ENCODE results near the gene RORC. TPM values are rescaled to one million over a fixed set of nuclear protein-coding genes. Genes with fewer than 3 reads are reported as not detected.

RORC gene
- total RNA-seq, 2 donors from 2014 or later: 32.3 to 51.4 TPM

- TF ChIP-seq POLR2A (IDR thresholded peaks at IDR 0.05) (no peak), CTCF (IDR thresholded peaks at IDR 0.05) (no peak)
- Histone ChIP-seq H3K27me3 (peaks cover 0 to 3% of the 10 kb centered on the region in 2 donors), H3K4me3 (no peak overlapping the region), H3K36me3 (replicated peaks in 1 of 2; ENCODE audit: insufficient read depth in 1 of 2, low read depth in 2 of 2) (no peaks in the 10 kb centered on the region), H3K9me3 (no peaks in the 10 kb centered on the region), H3K27ac (no peak overlapping the region), H3K4me1 (no peaks in the 10 kb centered on the region)
- ATAC-seq: no peak
- intact Hi-C loops (cut with DNase I): no loop called here
- no peak for DNase-seq
- 74 to 75% methylated on average over 7 of the region's 7 CpGs for WGBS, 2 donors
Observed at GRCh38 chr1:151867765-151868411, 36.3 kb upstream of the RORC start.

DNA sequence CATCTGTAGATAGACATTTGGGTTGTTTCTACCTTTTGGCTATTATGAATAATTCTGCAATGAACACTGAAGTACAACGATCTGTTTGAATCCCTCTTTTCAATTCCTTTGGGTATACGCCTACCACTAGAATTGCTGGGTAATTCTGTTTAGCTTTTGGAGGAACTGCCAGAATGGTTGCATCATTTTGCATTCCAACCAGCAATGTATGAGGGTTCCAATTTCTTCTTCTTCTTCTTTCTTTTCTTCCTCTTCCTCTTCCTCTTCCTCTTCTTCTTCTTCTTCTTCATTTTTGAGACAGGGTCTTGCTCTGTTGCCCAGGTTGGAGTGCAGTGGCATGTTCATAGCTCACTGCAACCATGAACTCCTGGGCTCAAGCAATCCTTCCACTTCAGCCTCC, 35.7 kb upstream of the RORC start:
- no peak for DNase-seq
- Histone ChIP-seq H3K4me3 (no peak overlapping the region), H3K36me3 (replicated peaks in 1 of 2; ENCODE audit: insufficient read depth in 1 of 2, low read depth in 2 of 2) (no peaks in the 10 kb centered on the region), H3K9me3 (no peaks in the 10 kb centered on the region), H3K27ac (no peak overlapping the region), H3K4me1 (no peaks in the 10 kb centered on the region), H3K27me3 (peaks cover 0 to 3% of the 10 kb centered on the region in 2 donors)
- intact Hi-C loops (cut with DNase I): no loop called here
- no peak for ATAC-seq
- 65 to 69% methylated on average over 2 of the region's 2 CpGs for WGBS, 2 donors
- TF ChIP-seq POLR2A (IDR thresholded peaks at IDR 0.05) (no peak), CTCF (IDR thresholded peaks at IDR 0.05) (no peak)

GRCh38 chr1:151864411-151864810, 32.8 kb upstream of the RORC start:
- H3K9me3 ChIP-seq: no peaks in the 10 kb centered on the region
- ATAC-seq (no peak), DNase-seq (no peak)
- intact Hi-C loops (cut with DNase I): no loop called here
- no peak overlapping the region for H3K4me3 ChIP-seq
- WGBS, 2 donors: 25 to 38% methylated on average over 1 to 2 of the region's 2 CpGs
- no peaks in the 10 kb centered on the region for H3K4me1 ChIP-seq
- peaks cover 0 to 3% of the 10 kb centered on the region in 2 donors for H3K27me3 ChIP-seq
- no peaks in the 10 kb centered on the region for H3K36me3 ChIP-seq (replicated peaks in 1 of 2; ENCODE audit: insufficient read depth in 1 of 2, low read depth in 2 of 2)
- H3K27ac ChIP-seq: no peak overlapping the region
- TF ChIP-seq POLR2A (IDR thresholded peaks at IDR 0.05): no peak
- TF ChIP-seq CTCF (IDR thresholded peaks at IDR 0.05): no peak

DNA sequence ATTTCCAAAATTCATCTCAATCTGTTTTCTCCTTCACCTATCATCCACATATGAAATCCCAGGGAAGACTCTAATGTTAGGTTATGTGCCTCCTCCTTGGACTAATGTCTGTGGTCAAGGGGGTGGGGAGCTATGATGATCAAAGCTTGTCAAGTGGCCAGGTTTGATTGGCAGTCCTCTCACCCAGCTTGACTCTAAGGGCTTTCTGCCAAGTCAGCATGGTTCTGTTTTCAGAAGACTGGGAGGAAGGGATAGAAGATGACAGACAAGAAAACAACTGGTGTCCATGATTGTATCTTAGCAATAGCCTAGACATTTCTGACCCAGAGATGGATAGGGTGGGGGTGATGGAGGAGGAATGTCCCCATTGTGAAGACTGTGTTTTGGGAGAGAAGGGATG, 31.0 kb upstream of the RORC start:
- Histone ChIP-seq H3K4me1 (no peaks in the 10 kb centered on the region), H3K27ac (no peak overlapping the region), H3K27me3 (no peaks in the 10 kb centered on the region), H3K9me3 (no peaks in the 10 kb centered on the region), H3K36me3 (replicated peaks in 1 of 2; ENCODE audit: insufficient read depth in 1 of 2, low read depth in 2 of 2) (no peaks in the 10 kb centered on the region), H3K4me3 (no peak overlapping the region)
- no peak for ATAC-seq
- intact Hi-C loops (cut with DNase I): no loop called here
- no peak for DNase-seq
- TF ChIP-seq POLR2A (IDR thresholded peaks at IDR 0.05) (no peak), CTCF (IDR thresholded peaks at IDR 0.05) (no peak)

GRCh38 chr1:151860504-151861187, 29.0 kb upstream of the RORC start:
- H3K27me3 ChIP-seq: no peaks in the 10 kb centered on the region
- intact Hi-C loops (cut with DNase I): no loop called here
- no peaks in the 10 kb centered on the region for H3K36me3 ChIP-seq (replicated peaks in 1 of 2; ENCODE audit: insufficient read depth in 1 of 2, low read depth in 2 of 2)
- no peak for TF ChIP-seq CTCF (IDR thresholded peaks at IDR 0.05)
- TF ChIP-seq POLR2A (IDR thresholded peaks at IDR 0.05): no peak
- DNase-seq: no peak
- no peak overlapping the region for H3K27ac ChIP-seq
- H3K4me1 ChIP-seq: no peaks in the 10 kb centered on the region
- 63 to 77% methylated on average over 6 to 7 of the region's 7 CpGs for WGBS, 2 donors
- no peak for ATAC-seq
- no peak overlapping the region for H3K4me3 ChIP-seq
- H3K9me3 ChIP-seq: no peaks in the 10 kb centered on the region
